Islet precursor cell (in vitro differentiated cells): Measurements from ENCODE around the gene TBC1D16.
"Not testable (repeated sequence)": the region's sequence is repeated elsewhere in the genome, so short reads cannot be mapped to it uniquely, and the experiment has no call there.

Source experiments
- DNase-seq: peaks from one replicate; pipeline ENCODE4 v3.0.0-alpha.2; 2018

Gene TBC1D16

GRCh38 chr17:80002690-80003490 is 32.8 kb downstream of the TBC1D16 start:
- no peak for DNase-seq

DNA sequence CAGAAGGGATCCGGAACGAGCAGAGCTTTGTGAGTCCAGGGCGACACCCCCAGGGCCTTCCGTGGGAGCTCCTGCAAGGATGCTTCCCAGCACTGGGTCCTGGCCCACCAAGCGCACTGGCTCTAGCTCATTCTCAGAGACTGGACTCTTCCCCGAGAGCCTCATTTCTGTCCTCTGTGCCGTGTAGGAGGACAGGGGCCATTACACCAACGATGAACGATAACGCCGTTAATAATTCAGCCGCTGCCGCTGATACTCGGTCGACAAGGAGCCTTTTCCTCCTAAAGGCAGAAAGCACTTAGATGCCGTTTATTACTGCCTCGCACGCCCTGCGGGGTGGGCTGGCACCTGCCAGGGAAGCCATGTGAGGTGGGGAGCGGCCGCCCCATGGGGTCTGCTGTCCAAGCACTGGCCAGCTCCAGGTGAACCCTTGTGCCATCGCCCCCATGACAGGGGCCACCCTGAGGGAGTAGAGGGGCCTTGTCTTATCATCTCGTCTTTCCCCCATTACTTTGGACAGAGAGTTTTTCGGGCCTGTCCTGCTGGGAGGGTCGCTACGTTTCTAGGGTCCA is 33.5 kb downstream of the TBC1D16 start:
- no peak for DNase-seq

GRCh38 chr17:80000981-80001775 is 34.5 kb downstream of the TBC1D16 start:
- no peak for DNase-seq

DNA sequence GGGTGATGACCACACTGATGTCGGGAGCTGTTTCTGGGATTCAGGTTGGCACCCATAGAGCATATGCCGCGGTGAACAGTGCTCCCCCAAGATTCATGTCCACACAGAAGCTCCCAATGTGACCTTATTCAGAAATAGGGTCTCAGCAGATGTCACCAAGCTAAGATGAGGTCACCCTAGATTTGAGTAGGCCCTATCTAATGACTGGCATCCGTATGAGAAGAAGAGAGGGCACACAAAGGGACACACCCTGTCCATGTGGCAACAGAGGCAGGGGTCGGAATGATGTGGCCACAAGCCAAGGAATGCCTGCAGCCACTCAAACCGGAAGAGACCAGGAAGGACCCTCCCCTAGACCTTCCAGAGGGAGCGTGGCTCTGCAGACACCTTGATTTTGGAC is 35.5 kb downstream of the TBC1D16 start:
- DNase-seq = no peak

- no peak for DNase-seq
Measured at GRCh38 chr17:79997011-79997660, 38.5 kb downstream of the TBC1D16 start.

DNA sequence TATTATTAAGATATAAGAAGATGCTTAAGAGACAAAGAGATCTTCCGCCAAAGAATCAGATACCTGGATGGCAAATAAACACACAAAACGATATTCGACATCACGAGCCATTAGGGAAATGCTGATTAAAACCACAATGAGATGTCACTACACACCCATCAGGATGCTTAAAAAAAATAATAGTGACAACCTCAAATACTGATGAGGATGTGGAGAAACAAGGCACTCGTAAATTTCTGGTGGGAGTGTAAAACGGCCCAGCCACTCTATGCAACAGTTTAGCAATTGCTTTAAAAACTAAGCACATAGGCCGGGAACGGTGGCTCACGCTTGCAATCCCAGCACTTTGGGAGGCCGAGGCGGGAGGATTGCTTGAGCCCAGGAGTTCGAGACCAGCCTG is 39.4 kb downstream of the TBC1D16 start:
- no peak for DNase-seq

GRCh38 chr17:79995696-79996095 is 40.0 kb downstream of the TBC1D16 start:
- no peak for DNase-seq

- DNase-seq = no peak
Measured at GRCh38 chr17:79994602-79995001, 41.1 kb downstream of the TBC1D16 start.

DNA sequence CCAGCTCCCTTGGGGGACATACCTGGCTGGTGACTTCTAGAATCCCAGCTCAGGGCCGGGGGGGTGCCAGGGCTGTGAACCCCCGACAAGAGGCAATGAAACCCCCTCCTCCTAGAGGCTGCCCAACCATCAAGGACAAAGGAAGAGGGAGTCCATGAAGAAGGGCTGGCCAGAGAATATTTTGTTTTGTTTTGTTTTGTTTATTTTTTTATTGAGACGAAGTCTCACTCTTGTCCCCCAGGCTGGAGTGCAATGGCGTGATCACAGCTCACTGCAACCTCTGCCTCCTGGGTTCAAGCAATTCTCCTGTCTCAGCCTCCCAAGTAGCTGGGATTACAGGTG is 41.5 kb downstream of the TBC1D16 start:
- not testable (repeated sequence) for DNase-seq

DNA sequence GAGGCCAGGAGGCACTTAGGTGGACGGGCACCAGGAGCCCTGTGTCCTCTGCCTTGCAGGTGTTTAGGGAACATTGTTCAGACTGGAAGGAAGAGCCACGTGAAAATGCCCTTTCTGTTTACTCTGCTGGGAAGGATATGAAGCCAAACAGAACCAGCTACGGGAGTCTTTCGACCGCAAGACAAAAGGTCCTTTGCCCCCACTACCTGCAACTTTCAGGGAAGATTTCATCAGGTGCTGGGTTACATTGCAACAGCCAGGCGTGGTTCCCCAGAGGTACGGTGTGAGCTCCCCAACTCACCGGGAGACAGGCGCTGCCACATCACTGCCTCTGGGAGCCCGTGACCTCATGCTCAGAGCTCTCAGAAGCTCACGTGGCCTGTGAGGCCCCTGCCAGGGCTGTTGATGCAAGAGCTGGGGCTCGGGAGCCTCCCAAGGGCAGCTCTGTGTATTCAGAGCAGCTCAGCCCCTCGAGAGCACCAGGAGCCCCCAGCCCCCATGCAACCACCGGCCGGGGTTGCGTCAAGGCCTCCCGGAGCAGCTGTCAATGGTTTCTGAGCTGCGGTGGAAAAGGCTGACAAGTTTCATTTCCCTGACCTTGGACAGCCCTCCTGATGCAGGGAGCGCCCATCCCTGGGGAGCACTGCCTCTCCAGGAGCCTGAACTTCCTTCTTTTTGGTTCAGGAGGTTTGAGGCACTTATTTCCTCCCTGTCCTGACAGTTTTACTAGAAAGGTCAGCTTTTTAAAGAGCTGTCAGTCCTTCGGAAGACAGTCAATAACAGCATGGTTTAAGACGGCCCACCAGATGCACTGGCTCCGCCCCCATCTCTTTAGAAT is 42.1 kb downstream of the TBC1D16 start:
- peak; percentile 87 for DNase-seq

DNA sequence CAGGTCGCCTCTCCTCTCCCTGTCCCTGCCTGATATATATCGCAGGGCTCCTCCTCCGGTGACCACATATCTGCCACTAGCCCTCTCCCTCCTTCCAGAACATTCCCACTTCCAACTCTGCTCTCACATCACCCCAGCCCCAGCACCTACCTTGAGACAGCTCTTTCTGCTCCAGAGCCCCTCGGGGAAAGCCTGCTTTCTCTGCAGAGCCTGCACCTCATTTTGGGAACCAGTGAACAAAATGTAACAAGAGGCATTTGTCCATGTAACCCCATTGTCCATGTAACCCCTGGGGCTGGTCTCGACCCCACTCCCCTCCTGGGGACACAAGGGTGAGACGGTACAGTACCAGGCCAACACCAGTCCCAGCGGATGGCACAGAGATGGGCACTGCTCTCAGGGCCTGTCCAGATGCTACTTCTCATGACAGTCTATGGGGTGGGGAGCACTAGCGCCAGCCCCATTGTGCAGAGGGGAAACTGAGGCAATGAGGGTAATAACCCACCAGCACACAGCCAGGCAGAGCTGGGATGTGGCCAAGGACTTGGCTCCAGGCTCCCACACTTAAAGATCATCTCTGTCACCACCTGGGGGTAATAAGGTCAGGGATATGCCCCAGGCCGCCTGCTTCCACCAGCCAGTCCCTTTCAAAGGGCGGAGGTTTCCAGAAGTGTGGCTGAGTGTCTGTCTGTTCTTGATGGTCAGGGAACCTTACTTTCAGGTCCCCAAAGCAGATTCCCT is 42.9 kb downstream of the TBC1D16 start:
- DNase-seq = peak; percentile 69

- DNase-seq = peak; percentile 71
Measured at GRCh38 chr17:79991924-79992648, 43.6 kb downstream of the TBC1D16 start.

DNA sequence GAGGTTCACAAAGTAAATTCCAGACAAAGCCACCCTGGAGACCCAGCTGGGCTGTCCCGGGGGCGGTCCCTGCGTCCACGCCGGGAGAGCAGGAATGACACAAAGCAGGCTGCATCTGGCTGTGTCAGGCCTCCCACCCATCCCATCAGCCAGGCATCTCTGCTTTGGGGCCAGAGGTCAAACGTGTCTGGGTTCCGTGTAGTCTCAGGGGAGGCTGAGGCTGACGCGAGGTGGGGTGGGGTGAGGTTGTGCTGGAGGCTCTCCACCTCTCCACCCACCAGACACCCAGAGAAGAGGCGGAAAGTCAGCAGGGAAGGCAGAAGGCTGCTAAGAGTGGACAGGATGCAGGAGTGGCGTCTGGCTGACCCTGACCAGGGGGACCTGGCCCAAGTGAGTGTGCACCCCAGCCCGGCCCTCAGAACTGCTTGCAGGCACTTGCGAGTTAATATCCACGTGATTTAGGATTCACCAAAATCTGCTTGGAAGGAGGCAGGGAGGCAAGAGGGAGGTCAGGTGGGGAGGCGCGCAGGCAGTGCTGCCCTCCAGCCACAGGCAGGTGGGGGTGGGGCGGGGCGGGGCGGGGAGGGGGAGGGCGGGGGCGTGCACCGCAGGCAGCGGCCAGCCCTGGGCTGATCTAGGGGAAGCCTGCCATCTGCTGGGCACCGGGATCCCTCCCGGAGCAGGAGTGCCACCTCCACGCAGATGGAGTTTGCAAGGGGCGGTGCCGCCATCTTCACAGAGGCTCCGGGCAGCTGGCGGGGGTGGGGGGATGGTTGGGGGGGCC is 44.3 kb downstream of the TBC1D16 start:
- DNase-seq = peak; percentile 95

- no peak for DNase-seq
Measured at GRCh38 chr17:79990704-79991103, 45.0 kb downstream of the TBC1D16 start.

- DNase-seq = peak; percentile 68
Measured at GRCh38 chr17:79990051-79990592, 45.5 kb downstream of the TBC1D16 start.

DNA sequence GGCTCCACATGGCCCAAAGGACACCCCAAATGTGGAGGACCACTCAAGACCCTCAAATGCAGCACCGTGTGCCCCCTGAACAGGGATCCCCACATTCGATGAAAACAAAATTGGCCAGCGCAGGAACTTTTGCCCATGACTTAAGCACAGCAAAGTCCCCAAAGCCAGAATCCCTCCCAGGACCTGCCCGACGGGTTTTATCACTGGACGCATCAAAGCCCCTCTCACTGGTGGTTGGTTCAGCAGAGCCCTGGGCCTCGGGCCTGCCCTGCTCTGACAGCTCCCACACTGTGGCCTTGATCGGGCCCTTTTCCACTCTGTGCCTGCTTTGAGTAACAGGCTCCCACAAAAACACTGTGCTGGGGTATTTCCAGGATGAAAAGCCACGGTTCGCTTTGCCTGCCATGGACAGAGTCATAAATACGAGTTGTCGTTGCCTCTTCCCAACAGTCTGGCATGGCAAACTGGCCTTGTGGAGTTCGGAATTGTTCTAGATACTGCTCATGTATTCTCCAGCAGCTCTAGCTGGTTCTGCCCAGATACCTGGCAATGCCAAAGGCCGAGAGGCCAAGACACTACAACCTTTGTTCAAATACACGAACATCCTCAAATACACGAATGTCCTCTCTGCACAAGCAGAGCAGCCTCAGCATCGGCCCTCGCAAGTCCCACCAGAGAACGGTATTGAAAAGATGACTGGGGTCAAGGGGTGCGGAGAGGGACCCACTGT is 46.4 kb downstream of the TBC1D16 start:
- DNase-seq = peak; percentile 82

- peak; percentile 59 for DNase-seq
Measured at GRCh38 chr17:79988185-79988971, 47.3 kb downstream of the TBC1D16 start.

DNA sequence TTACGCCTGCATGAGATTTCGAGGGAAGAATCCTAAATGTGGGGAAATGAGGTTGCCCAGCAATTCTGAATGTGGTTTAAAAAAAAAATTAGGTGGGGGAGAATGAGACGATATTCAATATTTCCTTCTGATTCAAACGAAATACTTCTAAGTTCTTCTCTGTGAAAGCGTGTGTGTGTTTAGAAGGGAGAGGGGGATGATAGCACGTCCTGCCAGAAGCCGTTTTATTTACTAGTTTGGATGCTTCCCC is 47.8 kb downstream of the TBC1D16 start:
- DNase-seq = no peak
